Measurements from ENCODE around the gene NSMCE1.
A peak's percentile ranks its signal among the peaks of the same experiment; 100 is the strongest.
"Not testable (repeated sequence)": the region's sequence is repeated elsewhere in the genome, so short reads cannot be mapped to it uniquely, and the experiment has no call there.

NSMCE1 gene

DNA sequence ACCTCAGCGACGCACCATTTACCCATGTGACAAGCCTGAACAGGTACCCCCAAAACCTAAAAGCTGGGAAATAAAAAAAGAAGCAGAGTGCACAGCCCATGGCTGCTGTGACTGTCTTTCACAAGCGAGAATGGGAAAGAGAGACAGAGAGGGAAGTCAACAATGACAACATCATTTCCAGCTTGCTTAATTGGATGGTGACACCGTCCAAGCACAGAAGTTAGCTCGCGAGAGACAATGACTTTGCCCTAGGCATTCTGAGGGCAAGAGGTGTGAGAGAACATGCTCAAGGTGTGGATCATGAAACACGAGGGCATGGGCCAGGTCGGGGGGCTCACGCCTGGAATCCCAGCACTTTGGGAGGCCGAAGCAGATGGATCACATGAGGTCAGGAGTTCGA, 19.3 kb upstream of the NSMCE1 start:
- Mint-ChIP-seq H3K4me3 (no peak overlapping the region), H3K27me3 (no peaks in the 10 kb centered on the region), H3K36me3 (ENCODE audit: low read depth) (no peaks in the 10 kb centered on the region), H3K9me3 (no peaks in the 10 kb centered on the region), H3K4me1 (ENCODE audit: low read depth) (peaks cover 61% of the 10 kb centered on the region), H3K27ac (no peak overlapping the region)

- Mint-ChIP-seq H3K4me1 (ENCODE audit: low read depth) (peaks cover 66% of the 10 kb centered on the region), H3K4me3 (no peak overlapping the region), H3K27ac (no peak overlapping the region), H3K36me3 (ENCODE audit: low read depth) (no peaks in the 10 kb centered on the region), H3K27me3 (no peaks in the 10 kb centered on the region), H3K9me3 (no peaks in the 10 kb centered on the region)
These were observed 18.7 kb upstream of the NSMCE1 start for GRCh38 chr16:27287051-27287811.

- no peaks in the 10 kb centered on the region for H3K9me3 Mint-ChIP-seq
- H3K27me3 Mint-ChIP-seq, result no peaks in the 10 kb centered on the region
- H3K4me1 Mint-ChIP-seq (ENCODE audit: low read depth), result peaks cover 71% of the 10 kb centered on the region
- H3K4me3 Mint-ChIP-seq, result no peak overlapping the region
- no peaks in the 10 kb centered on the region for H3K36me3 Mint-ChIP-seq (ENCODE audit: low read depth)
- H3K27ac Mint-ChIP-seq, result no peak overlapping the region
These were observed 17.9 kb upstream of the NSMCE1 start for GRCh38 chr16:27286451-27286850.

DNA sequence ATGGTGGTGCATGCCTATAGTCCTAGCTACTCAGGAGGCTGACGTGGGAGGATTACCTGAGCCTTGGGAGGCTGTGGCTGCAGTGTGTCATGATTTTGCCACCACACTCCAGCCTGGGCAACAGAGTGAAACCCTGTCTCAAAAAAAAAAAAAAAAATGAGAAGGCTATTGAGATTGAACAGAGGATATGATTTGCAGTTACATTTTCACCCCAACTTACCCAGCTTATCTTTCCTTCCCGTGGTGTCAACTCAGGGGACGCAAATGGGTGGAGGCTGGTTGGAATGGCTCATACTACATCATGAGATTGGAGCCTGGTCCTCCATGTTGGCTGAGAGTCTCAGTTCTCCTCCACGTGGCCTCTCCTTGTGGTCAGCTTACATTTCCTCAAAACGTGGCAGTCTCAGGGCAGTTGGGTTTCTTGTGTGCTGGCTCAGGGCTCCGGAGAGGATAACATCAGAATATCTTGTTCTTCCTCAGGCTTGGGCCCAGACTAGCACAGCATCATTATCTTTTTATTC, 17.2 kb upstream of the NSMCE1 start:
- no peaks in the 10 kb centered on the region for H3K27me3 Mint-ChIP-seq
- no peak overlapping the region for H3K4me3 Mint-ChIP-seq
- H3K27ac Mint-ChIP-seq, result peak overlapping the region; percentile 79
- peaks cover 73% of the 10 kb centered on the region for H3K4me1 Mint-ChIP-seq (ENCODE audit: low read depth)
- H3K9me3 Mint-ChIP-seq, result no peaks in the 10 kb centered on the region
- no peaks in the 10 kb centered on the region for H3K36me3 Mint-ChIP-seq (ENCODE audit: low read depth)

GRCh38 chr16:27284865-27285675, 16.5 kb upstream of the NSMCE1 start:
- no peaks in the 10 kb centered on the region for H3K9me3 Mint-ChIP-seq
- H3K27ac Mint-ChIP-seq, result peak overlapping the region; percentile 79
- no peaks in the 10 kb centered on the region for H3K36me3 Mint-ChIP-seq (ENCODE audit: low read depth)
- H3K27me3 Mint-ChIP-seq, result no peaks in the 10 kb centered on the region
- H3K4me3 Mint-ChIP-seq, result no peak overlapping the region
- H3K4me1 Mint-ChIP-seq (ENCODE audit: low read depth), result peaks cover 66% of the 10 kb centered on the region

- H3K27ac Mint-ChIP-seq, result peak overlapping the region; percentile 81
- H3K4me3 Mint-ChIP-seq, result peak overlapping the region; percentile 1
- no peaks in the 10 kb centered on the region for H3K36me3 Mint-ChIP-seq (ENCODE audit: low read depth)
- H3K4me1 Mint-ChIP-seq (ENCODE audit: low read depth), result peaks cover 57% of the 10 kb centered on the region
- no peaks in the 10 kb centered on the region for H3K27me3 Mint-ChIP-seq
- H3K9me3 Mint-ChIP-seq, result no peaks in the 10 kb centered on the region
These were observed 12.7 kb upstream of the NSMCE1 start for GRCh38 chr16:27281243-27281642.

GRCh38 chr16:27275394-27275793, 6.8 kb upstream of the NSMCE1 start:
- peak overlapping the region; percentile 16 for H3K27ac Mint-ChIP-seq
- peaks cover 61% of the 10 kb centered on the region for H3K4me1 Mint-ChIP-seq (ENCODE audit: low read depth)
- peaks cover 18% of the 10 kb centered on the region for H3K36me3 Mint-ChIP-seq (ENCODE audit: low read depth)

GRCh38 chr16:27274424-27274874, 5.9 kb upstream of the NSMCE1 start:
- H3K9me3 Mint-ChIP-seq, H3K27me3 Mint-ChIP-seq: not testable (repeated sequence)
- peak overlapping the region; percentile 99 for H3K27ac Mint-ChIP-seq
- peaks cover 71% of the 10 kb centered on the region for H3K4me1 Mint-ChIP-seq (ENCODE audit: low read depth)
- H3K36me3 Mint-ChIP-seq (ENCODE audit: low read depth), result peaks cover 21% of the 10 kb centered on the region
- H3K4me3 Mint-ChIP-seq, result peak overlapping the region; percentile 70

More at GRCh38 chr16:27275394-27275793, 6.8 kb upstream of the NSMCE1 start:
- Mint-ChIP-seq H3K4me3 (no peak overlapping the region), H3K9me3 (peaks cover 3% of the 10 kb centered on the region), H3K27me3 (no peaks in the 10 kb centered on the region)

DNA sequence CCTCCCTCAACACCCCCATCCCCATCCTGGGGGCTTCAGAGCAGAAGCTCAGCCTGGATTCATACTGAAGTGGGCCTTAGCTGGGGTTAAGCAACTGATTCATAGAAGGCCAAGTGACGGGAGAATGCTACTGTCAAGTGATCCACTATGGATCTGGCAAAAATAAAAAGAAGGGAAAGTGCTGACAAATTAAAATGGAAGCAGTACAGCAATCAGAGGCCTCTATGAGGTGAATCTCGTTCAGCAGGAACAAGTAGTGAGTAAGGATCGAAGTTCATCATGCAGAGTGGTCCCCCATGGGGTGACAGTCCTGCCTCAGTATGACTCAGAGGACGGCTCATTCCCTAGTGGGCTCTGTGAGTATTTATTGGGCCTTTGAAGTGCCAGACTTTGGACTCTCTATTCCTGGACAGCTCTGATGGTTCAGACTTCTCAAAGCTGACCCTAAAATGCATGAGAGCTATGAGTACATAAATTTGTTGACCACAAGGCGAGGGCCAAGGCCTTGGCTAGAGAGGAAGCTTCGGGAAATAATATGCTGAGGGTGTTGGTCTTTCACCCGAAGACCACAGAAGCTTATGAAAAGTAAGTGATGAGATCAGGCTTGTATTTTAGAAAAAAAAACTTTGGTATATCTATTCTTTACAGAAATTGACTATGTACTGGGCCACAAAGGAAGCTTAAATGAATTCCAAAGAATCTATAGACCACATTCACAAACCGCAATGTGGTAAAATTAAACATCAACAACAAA, 5.3 kb upstream of the NSMCE1 start:
- no peaks in the 10 kb centered on the region for H3K27me3 Mint-ChIP-seq
- H3K36me3 Mint-ChIP-seq (ENCODE audit: low read depth), result peaks cover 21% of the 10 kb centered on the region
- H3K4me1 Mint-ChIP-seq (ENCODE audit: low read depth), result peaks cover 75% of the 10 kb centered on the region
- H3K9me3 Mint-ChIP-seq, result peaks cover 3% of the 10 kb centered on the region
- peak overlapping the region; percentile 70 for H3K4me3 Mint-ChIP-seq
- H3K27ac Mint-ChIP-seq, result peak overlapping the region; percentile 99

GRCh38 chr16:27273330-27273669, 4.7 kb upstream of the NSMCE1 start:
- Mint-ChIP-seq H3K27ac (peak overlapping the region; percentile 99), H3K4me1 (ENCODE audit: low read depth) (peaks cover 78% of the 10 kb centered on the region), H3K9me3 (peaks cover 3% of the 10 kb centered on the region), H3K36me3 (ENCODE audit: low read depth) (peaks cover 21% of the 10 kb centered on the region), H3K4me3 (peak overlapping the region; percentile 70), H3K27me3 (no peaks in the 10 kb centered on the region)

DNA sequence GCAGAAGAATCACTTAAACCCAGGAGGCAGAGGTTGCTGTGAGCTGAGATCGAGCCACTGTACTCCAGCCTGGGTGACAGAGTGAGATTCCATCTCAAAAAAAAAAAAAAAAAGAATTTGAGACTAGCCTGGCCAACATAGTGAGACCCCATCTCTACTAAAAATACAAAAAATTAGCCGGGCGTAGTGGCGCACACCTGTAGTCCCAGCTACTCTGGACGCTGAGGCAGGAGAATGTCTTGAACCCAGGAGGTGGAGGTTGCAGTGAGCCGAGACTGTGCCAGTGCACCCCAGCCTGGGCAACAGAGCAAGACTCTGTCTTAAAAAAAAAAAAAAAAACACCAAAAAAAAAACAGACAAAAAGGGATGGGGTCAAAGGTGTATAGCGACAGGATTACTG, 4.1 kb upstream of the NSMCE1 start:
- not testable (repeated sequence) for H3K27me3 Mint-ChIP-seq, H3K9me3 Mint-ChIP-seq, H3K4me3 Mint-ChIP-seq
- Mint-ChIP-seq H3K27ac (peak overlapping the region; percentile 99), H3K4me1 (ENCODE audit: low read depth) (peaks cover 81% of the 10 kb centered on the region), H3K36me3 (ENCODE audit: low read depth) (peaks cover 26% of the 10 kb centered on the region)

DNA sequence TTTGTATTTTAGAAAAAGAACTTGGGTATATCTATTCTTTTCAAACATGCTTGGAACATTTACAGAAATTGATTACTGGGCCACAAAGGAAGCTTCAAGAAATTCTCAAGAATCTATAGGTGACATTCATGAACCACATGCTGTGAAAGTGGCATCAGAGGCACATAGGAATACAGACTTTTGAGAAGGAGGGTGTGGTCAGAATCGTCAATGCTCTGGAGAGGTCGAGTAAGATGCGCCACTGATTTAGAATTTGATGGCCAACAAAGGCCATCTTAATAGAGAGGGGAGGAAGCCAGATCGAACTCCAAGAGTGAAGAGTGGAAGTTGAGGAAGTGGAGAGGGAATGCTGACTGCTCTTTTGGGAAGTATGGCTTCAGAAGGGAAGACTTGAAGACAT, 3.5 kb upstream of the NSMCE1 start:
- Mint-ChIP-seq H3K9me3 (peaks cover 3% of the 10 kb centered on the region), H3K27me3 (no peaks in the 10 kb centered on the region), H3K27ac (peak overlapping the region; percentile 88), H3K4me1 (ENCODE audit: low read depth) (peaks cover 86% of the 10 kb centered on the region), H3K4me3 (peak overlapping the region; percentile 40), H3K36me3 (ENCODE audit: low read depth) (peaks cover 30% of the 10 kb centered on the region)

DNA sequence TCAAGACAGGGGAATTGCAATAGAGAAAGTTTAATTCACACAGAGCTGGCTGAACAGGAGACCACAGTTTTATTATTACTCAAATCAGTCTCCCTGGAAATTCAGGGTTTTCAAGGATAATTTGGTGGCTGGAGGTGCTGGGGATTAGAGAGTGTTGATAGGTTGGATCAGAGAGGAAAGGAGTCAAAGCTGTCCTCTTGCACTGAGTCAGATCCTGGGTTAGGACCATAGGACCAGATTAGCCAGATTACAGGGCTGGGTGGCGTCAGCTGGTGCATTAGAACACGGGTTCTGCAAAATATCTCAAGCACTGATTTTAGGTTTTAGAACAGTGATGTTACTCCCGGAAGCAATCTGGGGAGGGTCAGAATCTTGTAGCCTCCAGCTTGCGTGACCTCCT, 1.8 kb upstream of the NSMCE1 start:
- peak overlapping the region; percentile 24 for H3K4me3 Mint-ChIP-seq
- no peaks in the 10 kb centered on the region for H3K27me3 Mint-ChIP-seq
- H3K36me3 Mint-ChIP-seq (ENCODE audit: low read depth), result peaks cover 39% of the 10 kb centered on the region
- peaks cover 3% of the 10 kb centered on the region for H3K9me3 Mint-ChIP-seq
- peaks cover 84% of the 10 kb centered on the region for H3K4me1 Mint-ChIP-seq (ENCODE audit: low read depth)
- no peak overlapping the region for H3K27ac Mint-ChIP-seq

GRCh38 chr16:27269300-27270150, 953 bp upstream of the NSMCE1 start:
- Mint-ChIP-seq H3K27me3 (no peaks in the 10 kb centered on the region), H3K27ac (peak overlapping the region; percentile 97), H3K4me3 (peak overlapping the region; percentile 93), H3K36me3 (ENCODE audit: low read depth) (peaks cover 40% of the 10 kb centered on the region), H3K4me1 (ENCODE audit: low read depth) (peaks cover 87% of the 10 kb centered on the region), H3K9me3 (peaks cover 3% of the 10 kb centered on the region)

Measured in stimulated activated naive CD8-positive, alpha-beta T cell treated with anti-CD3 and anti-CD28 coated beads, Interleukin-15, Interleukin-2, amounts not matched to agents 100 ng/mL and 50 ng/mL, for 24 hours (primary cell).